GM19351 (cell line): ENCODE measurements around the gene PGAP1.

Experiments
- ATAC-seq: cut with Tn5 transposase; IDR thresholded peaks from one replicate; pipeline ENCODE4 v1.9.1; 2021; ENCODE audit warnings: mild to moderate bottlenecking, moderate library complexity; ENCODE audit not compliant: unreplicated experiment

PGAP1 gene

GRCh38 chr2:196891136-196891535, 35.4 kb downstream of the PGAP1 start:
- ATAC-seq: no peak

GRCh38 chr2:196887431-196887830, 39.1 kb downstream of the PGAP1 start:
- no peak for ATAC-seq

- ATAC-seq: no peak
These were observed 42.1 kb downstream of the PGAP1 start for GRCh38 chr2:196884368-196884767.

GRCh38 chr2:196876364-196876763, 50.1 kb downstream of the PGAP1 start:
- ATAC-seq: no peak

GRCh38 chr2:196875414-196875813, 51.1 kb downstream of the PGAP1 start:
- no peak for ATAC-seq

GRCh38 chr2:196873511-196873910, 53.0 kb downstream of the PGAP1 start:
- no peak for ATAC-seq

- no peak for ATAC-seq
These were observed 71.9 kb downstream of the PGAP1 start for GRCh38 chr2:196854629-196855028.

- no peak for ATAC-seq
These were observed 73.0 kb downstream of the PGAP1 start for GRCh38 chr2:196853301-196854087.

GRCh38 chr2:196851088-196851487, 75.4 kb downstream of the PGAP1 start:
- no peak for ATAC-seq

GRCh38 chr2:196849895-196850294, 76.6 kb downstream of the PGAP1 start:
- no peak for ATAC-seq

- no peak for ATAC-seq
These were observed 80.2 kb downstream of the PGAP1 start for GRCh38 chr2:196846295-196846694.

GRCh38 chr2:196845371-196845770, 81.1 kb downstream of the PGAP1 start:
- no peak for ATAC-seq

GRCh38 chr2:196840171-196840570, 86.3 kb downstream of the PGAP1 start:
- no peak for ATAC-seq

- no peak for ATAC-seq
These were observed 86.9 kb downstream of the PGAP1 start for GRCh38 chr2:196839574-196839973.

- no peak for ATAC-seq
These were observed 90.1 kb downstream of the PGAP1 start for GRCh38 chr2:196836440-196836839.

- ATAC-seq: no peak
These were observed 95.8 kb downstream of the PGAP1 start for GRCh38 chr2:196830701-196831100.

- no peak for ATAC-seq
These were observed 99.2 kb downstream of the PGAP1 start for GRCh38 chr2:196827356-196827755.

GRCh38 chr2:196823750-196824522, 102.6 kb downstream of the PGAP1 start:
- ATAC-seq: no peak

- no peak for ATAC-seq
These were observed 105.3 kb downstream of the PGAP1 start for GRCh38 chr2:196821195-196821594.

GRCh38 chr2:196809260-196809659, 117.2 kb downstream of the PGAP1 start, which contains the start of gene C2orf66:
Gene C2orf66 (minus strand): TSS chr2:196809355. CDS start chr2:196809336, 19 bp downstream.
- ATAC-seq: no peak

- no peak for ATAC-seq
These were observed 118.3 kb downstream of the PGAP1 start for GRCh38 chr2:196808083-196808665.

GRCh38 chr2:196804381-196804780, 122.1 kb downstream of the PGAP1 start:
- no peak for ATAC-seq
